ENCODE results near the gene MGMT. TPM values are rescaled to one million over a fixed set of nuclear protein-coding genes. Genes with fewer than 3 reads are reported as not detected.

Gene MGMT
- total and polyA plus RNA-seq, 9 donors: 4.5 to 53.3 (median 25.4) TPM

GRCh38 chr10:129653428-129653827, 186.4 kb downstream of the MGMT start:
- Histone ChIP-seq H3K9me3 (no peaks in the 10 kb centered on the region), H3K27me3 (no peaks in the 10 kb centered on the region), H3K27ac (no peak overlapping the region), H3K4me3 (no peak overlapping the region), H3K36me3 (no peaks in the 10 kb centered on the region), H3K4me1 (ENCODE audit: insufficient read depth) (no peaks in the 10 kb centered on the region)
- WGBS, 3 donors: 91 to 94% (median 93%) methylated on average over 8 of the region's 8 CpGs
- TF ChIP-seq CTCF (IDR thresholded peaks at IDR 0.05) (no peak), POLR2A (IDR thresholded peaks at IDR 0.05) (no peak), EP300 (IDR thresholded peaks at IDR 0.05) (no peak)
- intact Hi-C loops (cut with DNase I): no loop called here
- DNase-seq: no peak

GRCh38 chr10:129653861-129654260, 186.8 kb downstream of the MGMT start:
- intact Hi-C loops (cut with DNase I): no loop called here
- H3K27me3 ChIP-seq: no peaks in the 10 kb centered on the region
- TF ChIP-seq EP300 (IDR thresholded peaks at IDR 0.05) (no peak), POLR2A (IDR thresholded peaks at IDR 0.05) (no peak), CTCF (IDR thresholded peaks at IDR 0.05) (no peak)
- no peaks in the 10 kb centered on the region for H3K4me1 ChIP-seq (ENCODE audit: insufficient read depth)
- H3K4me3 ChIP-seq: no peak overlapping the region
- WGBS, 3 donors: 89 to 99% (median 97%) methylated on average over 11 of the region's 11 CpGs
- DNase-seq: no peak
- no peaks in the 10 kb centered on the region for H3K9me3 ChIP-seq
- H3K36me3 ChIP-seq: no peaks in the 10 kb centered on the region
- no peak overlapping the region for H3K27ac ChIP-seq

- no peaks in the 10 kb centered on the region for H3K27me3 ChIP-seq
- WGBS, 3 donors: 87 to 100% (median 94%) methylated on average over 7 of the region's 7 CpGs
- intact Hi-C loops (cut with DNase I): no loop called here
- no peaks in the 10 kb centered on the region for H3K4me1 ChIP-seq (ENCODE audit: insufficient read depth)
- no peak overlapping the region for H3K27ac ChIP-seq
- no peaks in the 10 kb centered on the region for H3K9me3 ChIP-seq
- no peak for DNase-seq
- no peak overlapping the region for H3K4me3 ChIP-seq
- TF ChIP-seq POLR2A (IDR thresholded peaks at IDR 0.05) (no peak), EP300 (IDR thresholded peaks at IDR 0.05) (no peak), CTCF (IDR thresholded peaks at IDR 0.05) (no peak)
- H3K36me3 ChIP-seq: no peaks in the 10 kb centered on the region
Observed at GRCh38 chr10:129654461-129654860, 187.4 kb downstream of the MGMT start.

- TF ChIP-seq CTCF (IDR thresholded peaks at IDR 0.05) (no peak), POLR2A (IDR thresholded peaks at IDR 0.05) (no peak), EP300 (IDR thresholded peaks at IDR 0.05) (no peak)
- no peak for DNase-seq
Observed at GRCh38 chr10:129655007-129655678, 188.1 kb downstream of the MGMT start.

More at GRCh38 chr10:129655007-129655678, 188.1 kb downstream of the MGMT start:
- no peaks in the 10 kb centered on the region for H3K9me3 ChIP-seq
- no peak overlapping the region for H3K27ac ChIP-seq
- no peaks in the 10 kb centered on the region for H3K36me3 ChIP-seq
- H3K4me3 ChIP-seq: no peak overlapping the region
- 88 to 93% (median 90%) methylated on average over 22 of the region's 22 CpGs for WGBS, 3 donors
- H3K4me1 ChIP-seq (ENCODE audit: insufficient read depth): no peaks in the 10 kb centered on the region
- intact Hi-C loops (cut with DNase I): no loop called here
- H3K27me3 ChIP-seq: no peaks in the 10 kb centered on the region

Measured in ovary (tissue), 9 donors.